H9 (cell line): ENCODE measurements around the gene MALRD1. TPM values are rescaled to one million over a fixed set of nuclear protein-coding genes. Genes with fewer than 3 reads are reported as not detected.

Source experiments
- DNase-seq: peaks from one replicate; pipeline ENCODE4 v3.0.0-alpha.2; 2017
- H2AFZ ChIP-seq: one replicate; pipeline ENCODE4 v1.6.1; 2013; ENCODE audit warnings: mild to moderate bottlenecking, low read length, control low read depth, moderate library complexity
- H2AK5ac ChIP-seq: 2 replicates; pipeline ENCODE4 v1.6.1; 2013; ENCODE audit warnings: low read length, control low read depth, mixed read lengths; ENCODE audit not compliant: insufficient read length
- H2BK120ac ChIP-seq: one replicate; pipeline ENCODE4 v1.6.1; 2013; ENCODE audit warnings: low read depth, mild to moderate bottlenecking, low read length, control low read depth, inconsistent platforms; ENCODE audit not compliant: poor library complexity, severe bottlenecking
- H2BK12ac ChIP-seq: 2 replicates; pipeline ENCODE4 v1.6.1; 2013; ENCODE audit warnings: low read length, control low read depth, mixed read lengths, low read depth; ENCODE audit not compliant: insufficient read length
- H2BK15ac ChIP-seq: 2 replicates; pipeline ENCODE4 v1.6.1; 2013; ENCODE audit warnings: low read depth, low read length, control low read depth
- H2BK20ac ChIP-seq: one replicate; pipeline ENCODE4 v1.6.1; 2013; ENCODE audit warnings: low read depth, mild to moderate bottlenecking, low read length, control low read depth, inconsistent platforms; ENCODE audit not compliant: poor library complexity, severe bottlenecking
- H2BK5ac ChIP-seq: 2 replicates; pipeline ENCODE4 v1.6.1; 2013; ENCODE audit warnings: low read length, control low read depth, mixed read lengths; ENCODE audit not compliant: insufficient read length
- H3K14ac ChIP-seq: 2 replicates; pipeline ENCODE4 v1.6.1; 2013; ENCODE audit warnings: low read length, control low read depth; ENCODE audit not compliant: insufficient read depth
- H3K18ac ChIP-seq: 2 replicates; pipeline ENCODE4 v1.6.1; 2013; ENCODE audit warnings: low read depth, mild to moderate bottlenecking, mixed read lengths, low read length, control low read depth; ENCODE audit not compliant: insufficient read length
- H3K23ac ChIP-seq: 2 replicates; pipeline ENCODE4 v1.6.1; 2013; ENCODE audit warnings: low read length, control low read depth, mixed read lengths, low read depth; ENCODE audit not compliant: insufficient read length
- H3K23me2 ChIP-seq: 2 replicates; pipeline ENCODE4 v1.6.1; 2013; ENCODE audit warnings: low read depth, mild to moderate bottlenecking, mixed read lengths, low read length, control low read depth; ENCODE audit not compliant: insufficient read length, poor library complexity, severe bottlenecking
- H3K27ac ChIP-seq: 2 replicates; pipeline ENCODE4 v1.5.1; 2013; ENCODE audit warnings: low read length, control low read depth, mixed read lengths, low read depth; ENCODE audit not compliant: insufficient read length
- H3K27me3 ChIP-seq: 2 replicates; pipeline ENCODE4 v1.6.1; 2013; ENCODE audit warnings: low read length, control low read depth, inconsistent platforms; ENCODE audit not compliant: insufficient read depth
- H3K4ac ChIP-seq: 2 replicates; pipeline ENCODE4 v1.6.1; 2013; ENCODE audit warnings: low read depth, mild to moderate bottlenecking, control low read depth, inconsistent platforms, low read length, moderate library complexity
- H3K4me1 ChIP-seq: 2 replicates; pipeline ENCODE4 v1.6.1; 2013; ENCODE audit warnings: low read length, control low read depth, inconsistent platforms; ENCODE audit not compliant: insufficient read depth
- H3K4me2 ChIP-seq: 2 replicates; pipeline ENCODE4 v1.6.1; 2013; ENCODE audit warnings: low read length, control low read depth, mixed read lengths; ENCODE audit not compliant: insufficient read length, insufficient read depth
- H3K56ac ChIP-seq: 2 replicates; pipeline ENCODE4 v1.6.1; 2013; ENCODE audit warnings: low read depth, mild to moderate bottlenecking, mixed read lengths, low read length, control low read depth; ENCODE audit not compliant: insufficient read length
- H3K79me1 ChIP-seq: 2 replicates; pipeline ENCODE4 v1.6.1; 2013; ENCODE audit warnings: low read depth, mild to moderate bottlenecking, moderate library complexity, low read length, control low read depth, inconsistent platforms; ENCODE audit not compliant: insufficient read depth, poor library complexity, severe bottlenecking
- H3K79me2 ChIP-seq: 2 replicates; pipeline ENCODE4 v1.6.1; 2013; ENCODE audit warnings: low read length, control low read depth, inconsistent platforms; ENCODE audit not compliant: insufficient read depth
- H3K9ac ChIP-seq: 2 replicates; pipeline ENCODE4 v1.6.1; 2013; ENCODE audit warnings: low read length, control low read depth, mixed read lengths; ENCODE audit not compliant: insufficient read length; ENCODE audit errors: extremely low read depth
- H3K9me3 ChIP-seq: one replicate; pipeline ENCODE4 v1.6.1; 2013; ENCODE audit warnings: low read depth, low read length, inconsistent platforms; ENCODE audit not compliant: control insufficient read depth
- H3T11ph ChIP-seq: one replicate; pipeline ENCODE4 v1.6.1; 2013; ENCODE audit warnings: mild to moderate bottlenecking, low read length, control low read depth, inconsistent platforms
- H4K20me1 ChIP-seq: one replicate; pipeline ENCODE4 v1.6.1; 2013; ENCODE audit not compliant: control insufficient read depth, insufficient read length, insufficient read depth
- H4K5ac ChIP-seq: 2 replicates; pipeline ENCODE4 v1.6.1; 2013; ENCODE audit warnings: low read depth, mild to moderate bottlenecking, mixed read lengths, low read length, control low read depth; ENCODE audit not compliant: insufficient read length
- H4K8ac ChIP-seq: replicated peaks from 2 replicates; pipeline ENCODE4 v1.6.1; 2013; ENCODE audit warnings: low read length, control low read depth, mixed read lengths, low read depth; ENCODE audit not compliant: insufficient read length
- H4K91ac ChIP-seq: 2 replicates; pipeline ENCODE4 v1.6.1; 2013; ENCODE audit warnings: low read depth, mild to moderate bottlenecking, moderate library complexity, mixed read lengths, low read length, control low read depth; ENCODE audit not compliant: insufficient read length
- H3K27ac Mint-ChIP-seq, 3 experiments: 2 replicates in 2 of 3; 3 replicates in 1 of 3; pipeline ENCODE4 v1.8.0; 2020 to 2021; ENCODE audit warnings: mixed read lengths in 3 of 3, mild to moderate bottlenecking in 1 of 3, moderate library complexity in 1 of 3
- H3K27me3 Mint-ChIP-seq: 2 replicates; pipeline ENCODE4 v1.8.0; 2021; ENCODE audit warnings: low read depth, mild to moderate bottlenecking, moderate library complexity, mixed read lengths
- H3K36me3 Mint-ChIP-seq, 3 experiments: 2 replicates in 2 of 3; 3 replicates in 1 of 3; pipeline ENCODE4 v1.8.0; 2020 to 2021; ENCODE audit warnings: low read depth in 3 of 3, mixed read lengths in 3 of 3; ENCODE audit not compliant: insufficient read depth in 1 of 3
- H3K4me1 Mint-ChIP-seq, 2 experiments: 2 replicates each; pipeline ENCODE4 v1.8.0; 2020; ENCODE audit warnings: mixed read lengths in 2 of 2
- H3K4me3 Mint-ChIP-seq, 2 experiments: 2 replicates in 1 of 2; 3 replicates in 1 of 2; pipeline ENCODE4 v1.8.0; 2020 to 2021; ENCODE audit warnings: mild to moderate bottlenecking in 2 of 2, mixed read lengths in 2 of 2, moderate library complexity in 1 of 2
- H3K9me3 Mint-ChIP-seq, 2 experiments: 2 replicates in 1 of 2; 3 replicates in 1 of 2; pipeline ENCODE4 v1.8.0; 2020; ENCODE audit warnings: mild to moderate bottlenecking in 2 of 2, mixed read lengths in 2 of 2, moderate library complexity in 1 of 2
- CTCF ChIP-seq: fragments of 200-600 bp; sonication (generic); conservative IDR thresholded peaks from 3 replicates; pipeline ENCODE4 v1.8.0; 2021; ENCODE audit warnings: antibody characterized with exemption, mild to moderate bottlenecking
- WGBS: extraction: QIAGEN DNeasy Blood & Tissue Kit; methylation state at CpG from one replicate; pipeline ENCODE4 v1.1.7; 2013; ENCODE audit warnings: missing lambda C conversion rate, low lambda C conversion rate, mixed read lengths; ENCODE audit not compliant: insufficient read length; ENCODE audit errors: extremely low coverage; 5-methylcytosine and 5-hydroxymethylcytosine counted together
- total RNA-seq: library from RNA; stranded (reverse); gene quantifications from 2 replicates; pipeline ENCODE4 v1.2.1, GENCODE V29; 2021

MALRD1 gene
- total RNA-seq, 1 experiment from 2014 or later = 0.20 TPM

GRCh38 chr10:19777806-19778205, 729.2 kb downstream of the MALRD1 start:
- H3K18ac ChIP-seq = no peak overlapping the region
- H4K8ac ChIP-seq = no peak overlapping the region
- H3K4me1 Mint-ChIP-seq = peaks cover 6 to 11% of the 10 kb centered on the region in 2 experiments
- no peak overlapping the region for H2BK12ac ChIP-seq
- no peak overlapping the region for H3K56ac ChIP-seq
- H3K79me2 ChIP-seq = no peaks in the 10 kb centered on the region
- no peak overlapping the region for H4K5ac ChIP-seq
- H3K23me2 ChIP-seq = no peaks in the 10 kb centered on the region
- no peaks in the 10 kb centered on the region for H3K9me3 Mint-ChIP-seq
- no peak overlapping the region for H3K4me3 Mint-ChIP-seq
- peaks cover 3% of the 10 kb centered on the region for H3K9me3 ChIP-seq
- no peak overlapping the region for H4K91ac ChIP-seq
- no peak overlapping the region for H3K9ac ChIP-seq
- H3K79me1 ChIP-seq = no peaks in the 10 kb centered on the region
- no peaks in the 10 kb centered on the region for H3K27me3 ChIP-seq
- no peak overlapping the region for H3K27ac ChIP-seq
- no peak overlapping the region for H3K27ac Mint-ChIP-seq
- H3K4me2 ChIP-seq = no peak overlapping the region
- H3K27me3 Mint-ChIP-seq = no peaks in the 10 kb centered on the region
- H3K14ac ChIP-seq = no peak overlapping the region
- H3K4me1 ChIP-seq = no peaks in the 10 kb centered on the region; the same call in 1 of the 2 replicates
- H2BK20ac ChIP-seq = no peak overlapping the region
- no CpG with 5 or more reads among the region's 2 CpGs for WGBS
- H3T11ph ChIP-seq = no peak overlapping the region
- no peaks in the 10 kb centered on the region for H4K20me1 ChIP-seq
- no peak overlapping the region for H2BK15ac ChIP-seq
- H2BK120ac ChIP-seq = no peak overlapping the region
- H2AFZ ChIP-seq = no peak overlapping the region
- no peak overlapping the region for H3K23ac ChIP-seq
- no peak for TF ChIP-seq CTCF
- no peak overlapping the region for H2BK5ac ChIP-seq
- H3K4ac ChIP-seq = no peak overlapping the region
- DNase-seq = no peak
- H2AK5ac ChIP-seq = no peak overlapping the region
- peaks cover 0 to 3% (median 0%) of the 10 kb centered on the region in 3 experiments; a peak in 3 of 7 replicates for H3K36me3 Mint-ChIP-seq
